GM21528 (cell line): ENCODE measurements around the gene OSBPL6.
"Not testable (repeated sequence)": the region's sequence is repeated elsewhere in the genome, so short reads cannot be mapped to it uniquely, and the experiment has no call there.

Experiments used
- ATAC-seq: cut with Tn5 transposase; IDR thresholded peaks from one replicate; pipeline ENCODE4 v1.9.1; 2021; ENCODE audit warnings: mild to moderate bottlenecking, moderate library complexity; ENCODE audit not compliant: unreplicated experiment, low FRiP score

Gene OSBPL6

GRCh38 chr2:178195390-178196166 lies 1.3 kb downstream of the OSBPL6 start:
- ATAC-seq, result no peak

- ATAC-seq, result no peak
These were observed 3.5 kb downstream of the OSBPL6 start for GRCh38 chr2:178197791-178198190.

GRCh38 chr2:178198441-178198840 lies 4.1 kb downstream of the OSBPL6 start:
- not testable (repeated sequence) for ATAC-seq

- ATAC-seq, result no peak
These were observed 5.0 kb downstream of the OSBPL6 start for GRCh38 chr2:178199334-178199733.

- ATAC-seq, result no peak
These were observed 6.0 kb downstream of the OSBPL6 start for GRCh38 chr2:178200331-178200730.

- no peak for ATAC-seq
These were observed 8.6 kb downstream of the OSBPL6 start for GRCh38 chr2:178202927-178203326.

GRCh38 chr2:178204977-178205376 lies 10.7 kb downstream of the OSBPL6 start:
- no peak for ATAC-seq

- ATAC-seq, result no peak
These were observed 11.7 kb downstream of the OSBPL6 start for GRCh38 chr2:178205853-178206521.

- ATAC-seq, result no peak
These were observed 14.0 kb downstream of the OSBPL6 start for GRCh38 chr2:178208336-178208735.

GRCh38 chr2:178208817-178209216 lies 14.5 kb downstream of the OSBPL6 start:
- ATAC-seq, result no peak

- no peak for ATAC-seq
These were observed 17.1 kb downstream of the OSBPL6 start for GRCh38 chr2:178211460-178211859.

- no peak for ATAC-seq
These were observed 17.6 kb downstream of the OSBPL6 start for GRCh38 chr2:178211943-178212342.

GRCh38 chr2:178213991-178214390 lies 19.7 kb downstream of the OSBPL6 start:
- ATAC-seq, result no peak

- no peak for ATAC-seq
These were observed 24.9 kb downstream of the OSBPL6 start for GRCh38 chr2:178219247-178219646.

GRCh38 chr2:178220814-178221213 lies 26.5 kb downstream of the OSBPL6 start:
- no peak for ATAC-seq

GRCh38 chr2:178221556-178221955 lies 27.2 kb downstream of the OSBPL6 start:
- ATAC-seq, result no peak

GRCh38 chr2:178223806-178224205 lies 29.5 kb downstream of the OSBPL6 start:
- ATAC-seq, result no peak

- ATAC-seq, result no peak
These were observed 30.9 kb downstream of the OSBPL6 start for GRCh38 chr2:178225006-178225805.

GRCh38 chr2:178227187-178227586 lies 32.9 kb downstream of the OSBPL6 start:
- ATAC-seq, result no peak

- no peak for ATAC-seq
These were observed 35.6 kb downstream of the OSBPL6 start for GRCh38 chr2:178229927-178230326.

- no peak for ATAC-seq
These were observed 36.1 kb downstream of the OSBPL6 start for GRCh38 chr2:178230396-178230795.
